Head of caudate nucleus (tissue), 42 donors: Measurements from ENCODE around the gene PRR12.
A peak's percentile ranks its signal among the peaks of the same experiment; 100 is the strongest.

Experiments used
- DNase-seq, 42 donors: peaks; one replicate each; pipeline versions ENCODE4 v3.0.0 to v3.0.0-alpha.2; 2020 to 2021; ENCODE audit warnings: mixed read lengths in 7 of 42
- intact Hi-C: fragments of 100-400 bp; cut with DNase I; formaldehyde crosslinking; loops from one replicate; pipeline ENCODE4 v1.15.0; 2022

The PRR12 gene

DNA sequence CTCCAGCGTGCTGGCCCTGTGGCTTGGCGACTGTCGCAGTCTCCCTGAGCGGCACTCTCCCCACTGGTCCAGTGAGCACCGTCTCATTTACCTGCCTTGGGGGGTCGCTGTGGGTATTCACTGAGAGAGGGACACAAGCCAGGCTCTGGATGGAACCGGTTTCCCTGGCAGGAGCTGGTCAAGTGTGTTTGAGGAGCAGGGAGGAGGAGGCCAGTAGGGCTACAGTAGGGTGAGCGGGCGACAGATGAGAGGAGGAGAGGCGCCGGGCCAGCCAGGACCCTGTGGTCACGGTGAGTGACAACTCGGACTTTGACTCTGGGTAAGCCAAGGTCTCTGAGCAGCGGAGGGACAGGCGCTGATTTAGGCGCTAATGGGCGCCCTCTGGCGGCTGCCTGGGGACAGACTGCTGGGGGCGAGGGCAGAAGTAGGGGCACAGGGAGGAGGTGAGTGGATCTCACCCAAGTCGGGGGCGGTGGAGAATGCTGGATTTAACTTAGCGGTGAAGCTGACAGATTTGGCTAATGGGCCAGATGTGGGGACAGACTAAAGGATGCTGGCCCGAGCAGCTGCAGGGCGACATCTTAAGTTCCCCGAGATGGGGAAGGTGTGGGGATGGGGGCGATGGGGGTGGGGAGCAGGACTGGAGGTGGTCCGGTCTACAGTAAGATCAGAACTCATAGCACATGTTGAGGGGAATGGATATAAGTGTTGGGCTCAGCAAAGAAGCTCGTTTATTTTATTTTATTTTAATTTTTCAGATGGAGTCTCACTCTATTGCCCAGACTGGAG is 81.3 kb downstream of the PRR12 start:
- intact Hi-C loops = no loop called here
- peak; percentile 57 to 90 (median 82) for DNase-seq
